A673 (cell line): ENCODE results near the gene PSMC6. TPM values are rescaled to one million over a fixed set of nuclear protein-coding genes. Genes with fewer than 3 reads are reported as not detected.

Experiments used
- BruUV-seq: library from RNA; stranded (reverse); fragments of 400-500 nt; replicated peaks from 2 replicates; lab custom pipeline; 2021; lab: Mats Ljungman, UMichigan
- CTCF ChIA-PET: fragments of 300-600 bp; sonication (Branson Sonifier 250); formaldehyde crosslinking; loops from one replicate; lab custom pipeline; 2022; ENCODE audit warnings: antibody characterized with exemption; lab: Charles Lee
- POLR2A ChIA-PET: fragments of 300-600 bp; sonication (Branson Sonifier 250); formaldehyde crosslinking; loops from one replicate; lab custom pipeline; 2022; ENCODE audit warnings: antibody characterized with exemption; ENCODE audit not compliant: low non-redundant PET; lab: Charles Lee
- DNase-seq: peaks from one replicate; pipeline ENCODE4 v3.0.0-alpha.2; 2015; ENCODE audit warnings: low spot score
- H3K27ac ChIP-seq: fragments of 200-600 bp; sonication (generic); 2 replicates; pipeline ENCODE4 v1.5.1; 2016; ENCODE audit warnings: mixed run types, low read depth, mild to moderate bottlenecking, mixed read lengths, antibody characterized with exemption, low read length; ENCODE audit not compliant: poor library complexity, severe bottlenecking
- H3K27me3 ChIP-seq: fragments of 200-600 bp; sonication (generic); replicated peaks from 2 replicates; pipeline ENCODE4 v1.6.1; 2017; ENCODE audit warnings: mixed run types, low read depth, mild to moderate bottlenecking, mixed read lengths, antibody characterized with exemption, low read length; ENCODE audit not compliant: insufficient read depth, poor library complexity
- H3K36me3 ChIP-seq: fragments of 200-600 bp; sonication (generic); 2 replicates; pipeline ENCODE4 v1.6.1; 2016; ENCODE audit warnings: mixed run types, mild to moderate bottlenecking, mixed read lengths, antibody characterized with exemption, low read length; ENCODE audit not compliant: insufficient read depth, poor library complexity, severe bottlenecking
- H3K4me1 ChIP-seq: fragments of 200-600 bp; sonication (generic); 2 replicates; pipeline ENCODE4 v1.6.1; 2017; ENCODE audit warnings: mixed run types, mild to moderate bottlenecking, mixed read lengths, antibody characterized with exemption, low read length; ENCODE audit not compliant: insufficient read depth, poor library complexity, severe bottlenecking
- H3K4me3 ChIP-seq: fragments of 200-600 bp; sonication (generic); 2 replicates; pipeline ENCODE4 v1.5.1; 2016; ENCODE audit warnings: low read depth, mixed run types, mild to moderate bottlenecking, mixed read lengths, low read length; ENCODE audit not compliant: poor library complexity, severe bottlenecking
- H3K9me3 ChIP-seq: fragments of 200-600 bp; sonication (generic); 2 replicates; pipeline ENCODE4 v1.6.1; 2016; ENCODE audit warnings: mixed run types, low read depth, mild to moderate bottlenecking, mixed read lengths, antibody characterized with exemption, low read length; ENCODE audit not compliant: poor library complexity, severe bottlenecking
- EZH2 ChIP-seq: fragments of 200-600 bp; sonication (generic); IDR thresholded peaks from 2 replicates; pipeline ENCODE4 v1.6.1; 2017; ENCODE audit warnings: borderline replicate concordance, low read depth, mild to moderate bottlenecking, mixed read lengths, antibody characterized with exemption, low read length; ENCODE audit not compliant: poor library complexity, severe bottlenecking
- intact Hi-C: fragments of 100-400 bp; cut with micrococcal nuclease; formaldehyde crosslinking; loops from one replicate; pipeline ENCODE4 v1.10.0; 2022; ENCODE audit not compliant: unreplicated experiment
- total RNA-seq: library from RNA; stranded (reverse); gene quantifications from 2 replicates; pipeline ENCODE4 v1.2.3, GENCODE V29; 2021
- TF ChIP-seq, protein P1 (sequence below): fragments of 300-800, 200-600 bp; sonication (generic); conservative IDR thresholded peaks from 2 replicates; pipeline ENCODE4 v1.5.1; 2017; ENCODE audit warnings: low read depth, mild to moderate bottlenecking, antibody characterized with exemption, low read length, moderate library complexity, mixed read lengths

Gene PSMC6
- total RNA-seq, 1 experiment from 2014 or later: 190 TPM

DNA sequence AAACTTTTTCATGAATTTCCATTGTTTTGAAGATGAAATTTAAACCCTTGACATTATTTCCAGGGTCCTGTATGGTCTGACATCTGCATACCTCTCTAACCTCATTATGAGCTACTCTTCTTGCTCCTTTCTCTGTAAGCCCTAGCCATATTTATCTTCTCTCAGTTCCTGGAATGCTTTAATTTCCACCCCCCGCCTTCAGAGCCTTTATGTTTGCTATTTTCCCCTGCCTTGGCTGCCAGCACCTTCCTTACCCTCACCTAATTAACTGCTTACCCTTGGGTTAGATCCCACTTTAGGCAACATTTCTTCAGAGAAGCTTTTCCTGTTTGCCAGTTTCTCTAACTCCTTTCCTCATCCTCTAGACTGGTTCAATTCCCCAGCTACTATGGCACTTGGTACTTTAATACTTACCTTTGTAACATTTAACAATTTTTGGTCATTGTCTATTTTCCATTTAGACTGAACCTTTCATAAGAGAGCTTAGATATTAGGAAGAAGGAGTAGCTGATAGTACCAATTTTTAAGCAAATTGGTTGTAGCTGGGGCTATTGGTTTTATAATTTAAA is 29.0 kb downstream of the PSMC6 start:
- BruUV-seq: no TSS peak

DNA sequence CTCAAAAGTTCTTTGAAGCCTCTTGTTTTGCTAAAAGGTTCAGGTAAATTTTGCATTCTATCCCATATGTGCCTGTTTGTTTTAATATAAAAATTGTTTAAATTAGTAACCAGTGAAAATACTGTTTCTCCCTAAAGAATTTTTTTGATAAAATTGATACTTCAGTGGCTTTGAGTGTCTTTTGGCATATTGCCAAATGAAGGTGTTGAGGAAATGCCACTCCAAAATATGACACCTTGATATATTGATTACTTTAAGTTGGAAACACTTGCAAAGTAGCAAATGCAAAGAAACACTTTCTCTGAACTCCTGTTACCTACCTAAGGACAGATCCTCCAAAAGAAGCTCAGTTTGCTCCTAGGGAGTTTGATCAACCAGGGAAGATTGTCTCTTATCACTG is 31.4 kb downstream of the PSMC6 start:
- intact Hi-C loops: no loop called here

More for the DNA sequence above, 29.0 kb downstream of the PSMC6 start:
- ChIA-PET POLR2A (no interaction called here), CTCF (interaction anchor here (0.6 kb wide), 1 partner anchor 168 kb away, joined by 4 read pairs; no protein-coding TSS in a partner anchor)
- Histone ChIP-seq H3K36me3 (no peaks in the 10 kb centered on the region), H3K27me3 (no peaks in the 10 kb centered on the region), H3K27ac (no peak overlapping the region), H3K4me1 (no peaks in the 10 kb centered on the region), H3K4me3 (no peak overlapping the region), H3K9me3 (no peaks in the 10 kb centered on the region)
- intact Hi-C loops: no loop called here
- TF ChIP-seq, protein P1, sequence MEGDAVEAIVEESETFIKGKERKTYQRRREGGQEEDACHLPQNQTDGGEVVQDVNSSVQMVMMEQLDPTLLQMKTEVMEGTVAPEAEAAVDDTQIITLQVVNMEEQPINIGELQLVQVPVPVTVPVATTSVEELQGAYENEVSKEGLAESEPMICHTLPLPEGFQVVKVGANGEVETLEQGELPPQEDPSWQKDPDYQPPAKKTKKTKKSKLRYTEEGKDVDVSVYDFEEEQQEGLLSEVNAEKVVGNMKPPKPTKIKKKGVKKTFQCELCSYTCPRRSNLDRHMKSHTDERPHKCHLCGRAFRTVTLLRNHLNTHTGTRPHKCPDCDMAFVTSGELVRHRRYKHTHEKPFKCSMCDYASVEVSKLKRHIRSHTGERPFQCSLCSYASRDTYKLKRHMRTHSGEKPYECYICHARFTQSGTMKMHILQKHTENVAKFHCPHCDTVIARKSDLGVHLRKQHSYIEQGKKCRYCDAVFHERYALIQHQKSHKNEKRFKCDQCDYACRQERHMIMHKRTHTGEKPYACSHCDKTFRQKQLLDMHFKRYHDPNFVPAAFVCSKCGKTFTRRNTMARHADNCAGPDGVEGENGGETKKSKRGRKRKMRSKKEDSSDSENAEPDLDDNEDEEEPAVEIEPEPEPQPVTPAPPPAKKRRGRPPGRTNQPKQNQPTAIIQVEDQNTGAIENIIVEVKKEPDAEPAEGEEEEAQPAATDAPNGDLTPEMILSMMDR: no peak
- no peak for TF ChIP-seq EZH2
- no peak for DNase-seq

DNA sequence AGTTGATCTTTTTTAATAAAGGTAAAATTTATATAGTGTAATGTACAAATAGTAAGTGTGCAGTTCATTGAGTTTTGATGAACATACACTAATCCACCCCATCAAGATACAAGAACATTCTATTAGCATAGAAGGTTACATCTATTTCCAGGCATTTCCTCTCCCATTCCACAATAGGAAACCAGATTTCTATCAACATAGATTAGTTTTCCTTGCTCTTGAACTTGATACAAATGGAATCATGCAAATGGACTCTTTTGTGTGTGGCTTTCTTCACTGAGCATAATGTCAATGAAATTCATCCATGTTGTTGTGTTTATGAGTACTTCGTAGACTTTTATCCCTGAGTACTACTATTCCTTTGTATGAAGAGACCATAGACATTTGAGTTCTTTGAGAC is 33.8 kb downstream of the PSMC6 start:
- CTCF ChIA-PET: no interaction called here
- intact Hi-C loops: no loop called here
- H3K27me3 ChIP-seq: no peaks in the 10 kb centered on the region

More for the DNA sequence above, 31.4 kb downstream of the PSMC6 start:
- H3K27ac ChIP-seq: no peak overlapping the region
- BruUV-seq: no TSS peak
- ChIA-PET POLR2A (no interaction called here), CTCF (no interaction called here)
- DNase-seq: no peak
- peaks cover 7% of the 10 kb centered on the region for H3K4me1 ChIP-seq
- H3K4me3 ChIP-seq: no peak overlapping the region
- no peaks in the 10 kb centered on the region for H3K27me3 ChIP-seq
- H3K9me3 ChIP-seq: no peaks in the 10 kb centered on the region
- H3K36me3 ChIP-seq: no peaks in the 10 kb centered on the region
- TF ChIP-seq, protein P1: no peak
- no peak for TF ChIP-seq EZH2

More for the DNA sequence above, 33.8 kb downstream of the PSMC6 start:
- peaks cover 7% of the 10 kb centered on the region for H3K4me1 ChIP-seq
- H3K36me3 ChIP-seq: peaks cover 4% of the 10 kb centered on the region
- DNase-seq: peak; percentile 5
- no peak overlapping the region for H3K27ac ChIP-seq
- H3K4me3 ChIP-seq: no peak overlapping the region
- BruUV-seq: no TSS peak
- POLR2A ChIA-PET: no interaction called here
- no peak for TF ChIP-seq EZH2
- TF ChIP-seq, protein P1: no peak
- H3K9me3 ChIP-seq: no peaks in the 10 kb centered on the region
